HG03469 (cell line): ENCODE measurements around the gene HLA-DPA1.

Experiments used
- ATAC-seq: cut with Tn5 transposase; IDR thresholded peaks from one replicate; pipeline ENCODE4 v1.9.1; 2021; ENCODE audit warnings: mild to moderate bottlenecking, moderate library complexity, moderate number of reproducible peaks; ENCODE audit not compliant: unreplicated experiment

HLA-DPA1 gene

GRCh38 chr6:33018418-33018817 lies 55.0 kb downstream of the HLA-DPA1 start:
- no peak for ATAC-seq

- ATAC-seq, result no peak
These were observed 55.6 kb downstream of the HLA-DPA1 start for GRCh38 chr6:33017694-33018353.

- ATAC-seq, result no peak
These were observed 56.4 kb downstream of the HLA-DPA1 start for GRCh38 chr6:33017018-33017417.

GRCh38 chr6:33015798-33016197 lies 57.7 kb downstream of the HLA-DPA1 start:
- no peak for ATAC-seq

GRCh38 chr6:33014841-33015634 lies 58.4 kb downstream of the HLA-DPA1 start:
- no peak for ATAC-seq
